Measurements from ENCODE around the gene ARL4C.

DNA sequence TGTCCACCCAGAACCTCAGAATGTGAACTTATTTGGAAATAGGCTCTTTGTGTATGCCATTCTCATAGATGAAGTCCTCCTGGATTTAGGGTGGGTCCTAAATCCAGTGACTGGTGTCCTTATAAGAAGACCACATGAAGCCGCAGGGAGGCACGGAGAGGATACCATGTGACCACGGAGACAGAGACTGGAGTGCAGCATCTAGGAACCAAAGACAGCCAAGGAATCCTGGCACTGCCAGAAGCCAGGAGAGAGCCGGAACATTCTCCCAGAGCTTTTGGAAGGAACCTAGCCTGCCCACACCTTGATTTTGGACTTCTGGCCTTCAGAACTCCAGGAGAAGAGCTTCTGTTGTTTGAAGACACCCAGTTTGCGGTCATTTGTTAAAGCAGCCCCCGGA, 49.7 kb downstream of the ARL4C start:
- TF ChIP-seq CTCF (conservative IDR thresholded peaks at IDR 0.05 in 1 of 2, IDR thresholded peaks at IDR 0.05 in 1 of 2; ENCODE audit: extremely low read depth in 1 of 2, insufficient read depth in 1 of 2, low read depth in 1 of 2, low read length in 2 of 2) (no peak), EZH2 (IDR thresholded peaks at IDR 0.05; ENCODE audit: borderline replicate concordance, low read length) (no peak)

Data from mammary epithelial cell (primary cell).